IPS-15b (cell line): ENCODE results near the gene CPEB2.

ENCODE experiments used
- H3K27me3 ChIP-seq: one replicate; pipeline ENCODE4 v1.6.1; 2013; ENCODE audit warnings: low read length; ENCODE audit not compliant: control insufficient read depth, insufficient read depth
- H3K36me3 ChIP-seq: one replicate; pipeline ENCODE4 v1.6.1; 2013; ENCODE audit warnings: low read length; ENCODE audit not compliant: control insufficient read depth, insufficient read depth
- H3K4me1 ChIP-seq: one replicate; pipeline ENCODE4 v1.6.1; 2013; ENCODE audit warnings: mild to moderate bottlenecking, low read length; ENCODE audit not compliant: control insufficient read depth, insufficient read depth
- H3K4me3 ChIP-seq: one replicate; pipeline ENCODE4 v1.5.1; 2013; ENCODE audit warnings: low read depth, low read length
- H3K9ac ChIP-seq: one replicate; pipeline ENCODE4 v1.6.1; 2013; ENCODE audit warnings: low read depth, mild to moderate bottlenecking, low read length
- H3K9me3 ChIP-seq: one replicate; pipeline ENCODE4 v1.6.1; 2013; ENCODE audit warnings: mild to moderate bottlenecking, low read length; ENCODE audit not compliant: control insufficient read depth, insufficient read depth

Gene CPEB2

DNA sequence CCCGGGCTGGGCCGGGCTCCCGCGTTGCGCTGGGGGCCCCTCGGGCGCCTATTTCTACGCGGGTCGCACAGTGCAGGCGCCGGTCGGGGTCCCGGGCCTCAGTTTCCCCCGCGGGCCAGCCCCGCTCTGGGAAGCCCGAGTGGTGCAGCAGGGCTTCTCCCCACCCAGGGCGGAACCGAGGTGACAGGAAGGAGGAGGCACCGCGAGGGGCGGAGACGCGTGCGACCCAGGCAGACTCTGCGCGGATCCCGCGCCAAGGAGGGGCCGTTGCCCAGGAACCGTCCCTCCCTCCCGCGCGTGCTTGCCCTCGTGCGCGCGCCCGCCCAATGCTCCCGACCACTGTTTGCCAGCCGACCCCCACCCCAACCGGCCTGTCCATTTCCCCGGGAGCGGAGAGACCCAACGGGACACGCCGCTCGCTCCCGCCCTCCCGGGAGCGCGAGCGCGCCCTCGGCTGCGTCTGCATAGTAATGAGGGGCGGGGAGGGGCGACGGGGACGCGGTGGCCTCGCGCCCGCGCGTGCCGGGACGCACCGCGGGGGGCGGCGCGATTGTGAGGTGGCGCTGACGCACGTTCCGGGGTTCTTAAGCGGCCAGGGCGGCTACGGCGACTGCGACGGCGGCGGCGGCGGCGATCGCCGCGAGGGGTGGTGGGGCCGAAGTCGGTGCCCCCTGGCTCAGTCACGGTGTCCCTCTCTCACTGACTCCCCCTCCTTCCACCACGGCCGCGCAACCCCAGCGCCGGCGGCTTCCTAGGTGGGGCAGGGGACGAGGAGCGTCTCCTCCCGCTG lies at the start of gene CPEB2:
CPEB2 (plus strand) TSS at position 613 of the 790 bp plus-strand sequence. CDS start 193 bp downstream, outside the sequence.
- peak within 1 kb of the TSS; percentile 54 for H3K9ac ChIP-seq
- H3K27me3 ChIP-seq, result peaks cover 19% of the 10 kb centered on the region

DNA sequence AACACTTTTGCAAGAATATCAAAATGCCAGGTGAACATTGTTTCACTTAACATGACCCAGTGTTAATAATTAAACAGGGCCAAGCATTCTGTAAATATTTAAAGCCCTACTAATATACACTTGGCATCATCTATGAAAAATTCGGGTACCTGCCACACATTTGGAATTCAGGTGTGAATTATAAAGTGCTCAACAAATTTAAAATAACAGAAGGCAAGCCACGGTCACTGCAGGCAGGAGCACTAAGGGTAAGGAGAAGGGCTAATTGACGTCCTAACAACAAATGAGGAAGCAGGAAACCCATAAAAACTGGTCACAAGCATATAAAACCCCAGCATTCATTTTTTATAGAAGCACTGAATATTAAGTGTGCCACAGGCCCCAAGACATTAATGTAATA lies 43.8 kb upstream of the CPEB2 start:
- H3K4me3 ChIP-seq, result no peak overlapping the region
- H3K4me1 ChIP-seq, result no peaks in the 10 kb centered on the region
- H3K9ac ChIP-seq, result no peak overlapping the region
- no peaks in the 10 kb centered on the region for H3K36me3 ChIP-seq
- H3K9me3 ChIP-seq, result no peaks in the 10 kb centered on the region
- H3K27me3 ChIP-seq, result no peaks in the 10 kb centered on the region

More for the DNA sequence above, at the start of gene CPEB2:
- peaks cover 3% of the 10 kb centered on the region for H3K4me1 ChIP-seq
- peak within 1 kb of the TSS; percentile 82 for H3K4me3 ChIP-seq
- no peaks in the 10 kb centered on the region for H3K9me3 ChIP-seq
- no peaks in the 10 kb centered on the region for H3K36me3 ChIP-seq

DNA sequence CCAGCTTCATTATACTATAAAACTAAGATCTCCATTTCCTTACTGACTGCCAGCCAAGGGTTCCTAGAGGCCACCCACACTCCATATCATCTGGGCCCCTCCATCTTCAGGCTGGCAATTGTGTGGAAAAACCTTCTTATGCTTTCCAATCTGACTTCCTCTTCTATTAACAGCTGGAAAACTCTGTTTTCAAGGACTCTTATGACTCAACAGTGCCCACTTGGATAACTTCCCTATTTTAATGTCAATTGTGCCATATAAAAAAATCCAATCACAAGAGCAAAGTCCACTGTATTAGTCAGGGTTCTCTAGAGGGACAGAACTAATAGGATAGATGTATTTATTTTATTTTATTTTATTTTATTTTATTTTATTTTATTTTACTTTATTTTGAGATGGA lies 41.0 kb upstream of the CPEB2 start:
- Histone ChIP-seq H3K27me3 (no peaks in the 10 kb centered on the region), H3K9ac (no peak overlapping the region), H3K4me1 (no peaks in the 10 kb centered on the region), H3K9me3 (no peaks in the 10 kb centered on the region), H3K4me3 (no peak overlapping the region), H3K36me3 (no peaks in the 10 kb centered on the region)

DNA sequence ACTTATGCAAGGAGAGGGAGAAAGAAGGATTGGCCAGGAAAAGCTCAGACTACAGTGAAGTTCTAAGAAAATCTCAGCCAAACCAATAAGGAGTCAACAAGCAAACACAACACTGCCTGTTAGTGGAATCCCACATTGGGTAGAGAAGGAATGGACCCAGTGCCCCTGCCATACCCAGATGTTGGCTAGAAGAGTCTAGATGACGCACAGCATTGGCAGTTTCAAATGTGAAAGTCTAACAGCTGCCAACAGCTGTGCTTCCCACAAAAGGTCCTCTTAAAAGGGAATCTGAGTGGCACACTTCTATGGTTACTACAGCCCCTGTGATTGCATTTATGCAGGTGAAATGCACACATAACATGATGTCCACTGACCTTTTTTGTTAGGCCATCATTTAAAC lies 37.2 kb upstream of the CPEB2 start:
- Histone ChIP-seq H3K9me3 (no peaks in the 10 kb centered on the region), H3K9ac (no peak overlapping the region), H3K36me3 (no peaks in the 10 kb centered on the region), H3K4me3 (no peak overlapping the region), H3K4me1 (no peaks in the 10 kb centered on the region), H3K27me3 (no peaks in the 10 kb centered on the region)

DNA sequence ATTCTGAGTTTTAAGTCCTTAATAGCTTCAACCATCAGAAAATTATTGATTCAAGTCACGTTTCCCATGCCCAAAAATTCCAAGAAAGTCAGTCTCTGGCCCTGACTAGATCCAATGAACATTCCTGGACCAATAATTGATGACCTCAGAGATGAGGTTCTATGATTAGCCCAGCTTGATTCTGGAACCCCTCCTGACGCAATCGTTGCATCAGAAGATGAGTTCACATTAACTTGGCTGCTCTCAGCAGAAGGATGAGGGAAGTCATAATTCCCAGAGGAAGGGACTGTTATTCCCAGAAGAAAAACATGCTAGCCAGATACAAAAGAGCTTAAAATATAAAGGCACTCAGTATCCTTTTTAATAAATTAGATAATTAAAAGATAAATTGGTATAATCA lies 34.3 kb upstream of the CPEB2 start:
- H3K4me1 ChIP-seq, result no peaks in the 10 kb centered on the region
- H3K36me3 ChIP-seq, result no peaks in the 10 kb centered on the region
- no peak overlapping the region for H3K4me3 ChIP-seq
- no peaks in the 10 kb centered on the region for H3K9me3 ChIP-seq
- H3K9ac ChIP-seq, result no peak overlapping the region
- H3K27me3 ChIP-seq, result no peaks in the 10 kb centered on the region

DNA sequence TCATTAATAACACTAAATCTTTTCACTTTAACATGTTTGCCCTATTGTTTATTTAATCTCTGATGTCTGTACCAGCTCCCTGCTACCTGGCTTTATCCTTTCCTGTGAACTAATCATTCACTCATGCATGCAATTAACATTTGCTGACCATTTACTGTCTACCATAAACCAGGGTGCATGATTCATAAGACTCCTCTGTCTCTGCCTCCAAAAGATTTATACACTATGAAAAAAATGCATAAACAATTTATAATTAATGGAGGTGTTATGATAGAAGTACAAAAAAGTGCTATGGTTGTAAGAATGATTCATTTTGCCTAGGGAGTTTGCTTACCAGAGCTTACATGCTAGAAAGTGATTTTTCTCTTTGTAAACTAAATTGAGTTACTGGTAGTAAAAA lies 24.5 kb upstream of the CPEB2 start:
- Histone ChIP-seq H3K36me3 (no peaks in the 10 kb centered on the region), H3K27me3 (no peaks in the 10 kb centered on the region), H3K9me3 (no peaks in the 10 kb centered on the region), H3K9ac (no peak overlapping the region), H3K4me1 (no peaks in the 10 kb centered on the region), H3K4me3 (no peak overlapping the region)

DNA sequence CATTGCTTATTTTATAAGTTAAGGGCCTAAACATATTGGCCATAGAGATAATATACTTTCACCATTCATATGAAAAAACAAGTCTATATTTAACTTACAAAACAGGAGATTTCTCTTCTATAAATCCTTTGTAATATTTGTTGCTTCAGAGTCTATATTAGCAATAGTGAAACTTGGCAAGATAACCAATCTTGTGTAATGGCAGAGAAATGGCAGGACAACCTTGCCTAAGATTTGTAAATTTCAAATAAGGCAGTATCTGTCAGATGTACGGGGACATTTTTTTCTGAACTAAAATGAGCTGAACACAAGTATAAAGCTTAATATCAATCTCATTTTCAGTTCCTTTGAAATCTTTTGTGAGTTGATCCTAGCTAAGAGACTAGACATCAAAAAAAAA lies 17.8 kb upstream of the CPEB2 start:
- Histone ChIP-seq H3K4me3 (no peak overlapping the region), H3K4me1 (peaks cover 4% of the 10 kb centered on the region), H3K27me3 (peaks cover 7% of the 10 kb centered on the region), H3K9me3 (no peaks in the 10 kb centered on the region), H3K9ac (no peak overlapping the region), H3K36me3 (no peaks in the 10 kb centered on the region)

DNA sequence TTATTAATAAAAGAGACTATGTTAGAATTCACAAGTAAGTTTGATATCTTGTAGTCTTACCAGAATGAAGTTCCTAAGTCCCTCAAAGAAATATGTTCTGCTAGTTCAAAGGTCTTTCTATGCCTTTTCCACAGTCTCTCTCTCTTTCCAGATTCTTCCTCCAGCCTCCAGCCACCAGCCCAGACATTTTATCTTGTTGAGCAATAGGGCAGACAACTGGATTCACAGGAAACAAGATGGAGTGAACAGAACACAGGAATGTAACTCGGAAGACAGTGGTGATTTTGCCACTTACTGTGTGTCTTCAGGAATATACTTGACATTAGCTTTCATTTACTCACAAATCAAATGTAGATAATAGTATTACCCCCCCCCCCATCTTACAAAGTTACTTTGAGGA lies 17.1 kb upstream of the CPEB2 start:
- peaks cover 7% of the 10 kb centered on the region for H3K27me3 ChIP-seq
- no peaks in the 10 kb centered on the region for H3K36me3 ChIP-seq
- peaks cover 4% of the 10 kb centered on the region for H3K4me1 ChIP-seq
- no peak overlapping the region for H3K4me3 ChIP-seq
- H3K9me3 ChIP-seq, result no peaks in the 10 kb centered on the region
- no peak overlapping the region for H3K9ac ChIP-seq

DNA sequence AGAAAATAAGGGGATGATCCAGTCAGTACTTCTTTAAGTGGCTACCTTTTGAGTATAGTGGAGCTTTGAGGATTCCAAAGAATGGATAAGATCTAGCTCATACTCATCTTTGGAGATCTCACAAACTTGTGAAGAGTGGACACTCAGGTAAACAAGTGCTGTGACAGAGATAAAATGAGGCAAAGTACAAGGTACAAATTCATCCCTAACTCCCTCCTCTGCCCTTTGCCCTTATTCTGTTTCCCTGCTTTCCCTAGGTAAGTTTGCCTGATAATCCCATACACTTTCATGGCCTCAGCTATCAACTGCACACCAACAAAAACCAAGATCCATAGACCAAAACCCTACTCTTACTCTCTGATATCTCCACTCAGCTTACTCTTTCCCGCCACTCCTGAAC lies 16.4 kb upstream of the CPEB2 start:
- H3K9ac ChIP-seq, result no peak overlapping the region
- no peaks in the 10 kb centered on the region for H3K9me3 ChIP-seq
- peaks cover 4% of the 10 kb centered on the region for H3K4me1 ChIP-seq
- H3K36me3 ChIP-seq, result no peaks in the 10 kb centered on the region
- H3K27me3 ChIP-seq, result peaks cover 7% of the 10 kb centered on the region
- H3K4me3 ChIP-seq, result no peak overlapping the region

DNA sequence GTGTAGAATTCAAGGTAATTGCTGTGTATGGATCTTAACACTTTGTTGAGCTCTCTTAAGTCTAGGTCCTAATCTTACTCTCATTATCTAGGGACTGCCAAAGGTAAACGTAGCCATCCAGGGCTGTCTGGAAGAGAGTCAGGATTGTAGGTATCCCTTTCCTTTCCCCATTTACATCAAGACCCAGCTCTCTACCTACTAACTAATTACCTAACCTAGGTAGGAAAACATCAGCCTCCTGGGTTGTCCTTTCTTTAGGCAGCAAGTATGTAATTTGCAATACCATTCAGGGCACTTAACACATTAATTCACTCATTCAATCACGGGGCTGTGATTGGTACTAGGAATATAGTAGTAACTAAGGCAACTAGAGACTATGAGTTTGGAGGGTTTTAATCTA lies 15.2 kb upstream of the CPEB2 start:
- Histone ChIP-seq H3K9ac (no peak overlapping the region), H3K4me1 (peaks cover 4% of the 10 kb centered on the region), H3K9me3 (no peaks in the 10 kb centered on the region), H3K4me3 (no peak overlapping the region), H3K27me3 (peaks cover 7% of the 10 kb centered on the region), H3K36me3 (no peaks in the 10 kb centered on the region)

DNA sequence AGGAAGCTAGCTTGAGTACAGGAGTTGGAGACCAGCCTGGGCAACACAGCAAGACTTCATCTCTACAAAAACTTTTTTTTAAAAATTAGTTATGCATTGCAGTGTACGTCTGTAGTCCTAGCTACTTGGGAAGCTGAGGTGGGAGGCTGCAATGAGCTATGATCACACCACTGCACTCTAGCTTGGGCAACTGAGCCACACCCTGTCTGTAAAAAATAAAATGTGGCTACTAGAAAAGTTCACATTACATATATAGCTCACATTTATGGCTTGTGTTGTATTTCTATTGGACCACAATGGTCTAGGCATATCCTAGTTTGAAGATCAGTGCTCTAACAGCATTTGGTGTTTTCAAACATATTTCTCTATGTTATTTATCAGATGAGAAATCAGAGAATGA lies 11.8 kb upstream of the CPEB2 start:
- no peaks in the 10 kb centered on the region for H3K36me3 ChIP-seq
- peaks cover 4% of the 10 kb centered on the region for H3K4me1 ChIP-seq
- no peaks in the 10 kb centered on the region for H3K9me3 ChIP-seq
- H3K9ac ChIP-seq, result no peak overlapping the region
- no peak overlapping the region for H3K4me3 ChIP-seq
- peaks cover 7% of the 10 kb centered on the region for H3K27me3 ChIP-seq

DNA sequence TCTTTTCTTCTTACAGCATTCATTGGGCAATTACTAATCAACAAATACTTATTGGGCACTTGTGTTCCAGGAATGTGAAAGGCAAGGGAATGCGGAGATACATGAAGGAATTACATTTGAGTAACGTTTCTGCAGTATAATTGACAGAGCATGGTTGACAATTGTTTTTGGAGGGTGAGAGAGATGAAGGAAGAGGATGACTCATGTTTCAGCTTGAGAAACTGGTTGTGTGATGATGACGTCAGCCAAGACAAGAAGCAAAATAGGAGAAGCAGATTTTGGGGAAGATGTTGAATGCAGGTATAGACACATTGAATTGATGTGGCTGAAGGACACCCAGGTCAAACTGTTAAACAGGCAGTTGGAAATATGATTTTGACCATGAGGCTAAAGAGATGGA lies 8.0 kb upstream of the CPEB2 start:
- no peaks in the 10 kb centered on the region for H3K9me3 ChIP-seq
- no peaks in the 10 kb centered on the region for H3K4me1 ChIP-seq
- no peak overlapping the region for H3K9ac ChIP-seq
- H3K36me3 ChIP-seq, result no peaks in the 10 kb centered on the region
- H3K27me3 ChIP-seq, result no peaks in the 10 kb centered on the region
- H3K4me3 ChIP-seq, result no peak overlapping the region
